Measurements from ENCODE around the gene ANKRD13B.

DNA sequence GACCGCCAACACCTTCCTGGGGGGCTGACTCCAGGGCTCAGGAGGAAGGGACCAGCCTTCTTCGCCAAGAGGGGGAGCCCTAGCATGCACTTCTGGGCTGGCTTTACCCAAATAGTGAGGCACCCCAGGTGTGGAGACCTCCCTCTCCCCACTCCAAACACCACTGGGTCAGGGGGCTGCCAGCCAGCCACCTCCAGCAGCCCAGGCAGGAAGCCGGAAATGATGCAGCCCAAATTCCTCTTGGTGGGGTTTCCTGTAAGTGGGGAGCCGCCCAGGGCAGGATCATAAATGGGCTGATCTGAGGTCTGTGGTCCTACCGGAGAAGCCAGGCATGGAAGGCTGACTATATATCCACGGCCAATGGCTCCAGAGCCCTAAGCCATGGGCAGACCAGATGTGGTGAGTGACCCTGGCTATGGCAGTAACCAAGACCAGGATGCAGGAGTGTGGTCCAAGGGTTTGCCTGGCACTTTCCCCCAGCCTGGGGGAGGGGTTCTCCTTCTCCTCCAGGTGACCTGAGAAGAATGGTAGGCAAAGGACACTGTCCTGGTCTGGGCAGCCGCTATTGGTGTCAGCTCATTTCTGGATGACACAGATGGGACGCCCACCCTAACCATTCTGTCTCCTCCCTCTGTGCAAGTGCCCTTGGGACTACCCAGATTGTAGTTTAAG, 7.7 kb upstream of the ANKRD13B start:
- TF ChIP-seq, protein P1, sequence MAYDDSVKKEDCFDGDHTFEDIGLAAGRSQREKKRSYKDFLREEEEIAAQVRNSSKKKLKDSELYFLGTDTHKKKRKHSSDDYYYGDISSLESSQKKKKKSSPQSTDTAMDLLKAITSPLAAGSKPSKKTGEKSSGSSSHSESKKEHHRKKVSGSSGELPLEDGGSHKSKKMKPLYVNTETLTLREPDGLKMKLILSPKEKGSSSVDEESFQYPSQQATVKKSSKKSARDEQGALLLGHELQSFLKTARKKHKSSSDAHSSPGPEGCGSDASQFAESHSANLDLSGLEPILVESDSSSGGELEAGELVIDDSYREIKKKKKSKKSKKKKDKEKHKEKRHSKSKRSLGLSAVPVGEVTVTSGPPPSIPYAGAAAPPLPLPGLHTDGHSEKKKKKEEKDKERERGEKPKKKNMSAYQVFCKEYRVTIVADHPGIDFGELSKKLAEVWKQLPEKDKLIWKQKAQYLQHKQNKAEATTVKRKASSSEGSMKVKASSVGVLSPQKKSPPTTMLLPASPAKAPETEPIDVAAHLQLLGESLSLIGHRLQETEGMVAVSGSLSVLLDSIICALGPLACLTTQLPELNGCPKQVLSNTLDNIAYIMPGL (CRISPR knock-in tag; IDR thresholded peaks at IDR 0.05): no peak
- TF ChIP-seq FOXJ3 (CRISPR knock-in tag; IDR thresholded peaks at IDR 0.05; ENCODE audit: borderline replicate concordance) (no peak), ZNF121 (CRISPR knock-in tag; IDR thresholded peaks at IDR 0.05) (no peak), NFYB (CRISPR knock-in tag; conservative IDR thresholded peaks at IDR 0.05; ENCODE audit: low read depth) (no peak), CBFB (CRISPR knock-in tag; IDR thresholded peaks at IDR 0.05; ENCODE audit: low read depth) (no peak), CTCF (IDR thresholded peaks at IDR 0.05) (no peak), NR2C2 (CRISPR knock-in tag; IDR thresholded peaks at IDR 0.05) (no peak), USF2 (CRISPR knock-in tag; IDR thresholded peaks at IDR 0.05) (no peak), PRRX2 (CRISPR knock-in tag; IDR thresholded peaks at IDR 0.05) (no peak), EMX1 (CRISPR knock-in tag; IDR thresholded peaks at IDR 0.05) (no peak)
- TF ChIP-seq, protein P2, sequence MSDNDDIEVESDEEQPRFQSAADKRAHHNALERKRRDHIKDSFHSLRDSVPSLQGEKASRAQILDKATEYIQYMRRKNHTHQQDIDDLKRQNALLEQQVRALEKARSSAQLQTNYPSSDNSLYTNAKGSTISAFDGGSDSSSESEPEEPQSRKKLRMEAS (CRISPR knock-in tag; IDR thresholded peaks at IDR 0.05): no peak

All from WTC11 (cell line).